ENCODE results near the gene CYP1B1.
"Not testable (repeated sequence)": the region's sequence is repeated elsewhere in the genome, so short reads cannot be mapped to it uniquely, and the experiment has no call there.

Gene CYP1B1

DNA sequence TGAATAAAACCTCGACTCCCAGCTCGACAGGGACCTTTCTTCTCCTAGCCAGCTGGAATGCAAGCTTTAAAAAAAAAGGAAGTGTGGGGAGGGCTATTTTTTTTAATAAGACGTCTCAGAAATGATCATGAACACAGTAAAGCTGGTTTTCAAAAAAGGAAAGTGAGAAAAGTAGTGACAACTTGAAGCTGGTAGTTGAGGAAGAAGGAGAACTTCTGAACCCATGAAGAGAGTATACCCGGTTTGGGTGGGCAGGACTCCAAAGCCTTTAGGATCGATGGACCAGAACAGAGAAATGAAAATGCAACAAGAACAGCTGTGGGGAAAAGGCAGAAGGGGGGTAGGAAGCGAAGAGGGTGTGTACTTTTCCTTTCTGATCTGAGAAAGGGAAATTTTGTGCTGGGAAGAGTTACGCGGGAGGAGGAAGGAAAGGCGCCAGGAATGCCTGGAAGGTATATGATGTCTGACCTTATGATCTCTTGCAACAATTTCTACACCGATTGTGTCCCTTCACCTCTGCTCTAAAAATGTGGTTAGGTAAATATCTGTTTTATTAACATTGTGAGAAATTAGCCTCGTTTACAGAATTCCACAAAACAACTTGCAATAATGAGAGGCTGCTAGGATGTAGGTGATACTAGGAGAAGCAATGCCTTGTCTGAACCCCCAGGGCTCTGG, 22.6 kb upstream of the CYP1B1 start:
- no peak for DNase-seq

DNA sequence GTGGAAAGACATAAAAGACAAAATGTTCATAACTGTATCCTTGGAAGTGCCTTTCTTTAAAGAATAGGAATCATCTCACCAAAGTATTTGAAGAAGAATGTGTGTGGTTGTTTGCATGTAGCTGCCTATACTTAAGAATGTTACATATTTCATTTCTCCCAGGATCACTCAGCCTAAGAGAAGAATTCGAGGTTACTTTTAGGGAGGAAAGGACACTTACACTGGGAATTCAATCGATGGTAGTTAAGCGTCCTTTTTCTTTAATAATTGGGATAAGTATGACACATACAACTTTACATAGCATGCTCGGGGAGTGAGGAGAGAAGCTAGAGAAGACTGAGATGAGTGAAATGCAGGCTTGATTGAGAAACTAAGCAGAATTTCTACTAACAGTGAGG, 22.0 kb upstream of the CYP1B1 start:
- no peak for DNase-seq

DNA sequence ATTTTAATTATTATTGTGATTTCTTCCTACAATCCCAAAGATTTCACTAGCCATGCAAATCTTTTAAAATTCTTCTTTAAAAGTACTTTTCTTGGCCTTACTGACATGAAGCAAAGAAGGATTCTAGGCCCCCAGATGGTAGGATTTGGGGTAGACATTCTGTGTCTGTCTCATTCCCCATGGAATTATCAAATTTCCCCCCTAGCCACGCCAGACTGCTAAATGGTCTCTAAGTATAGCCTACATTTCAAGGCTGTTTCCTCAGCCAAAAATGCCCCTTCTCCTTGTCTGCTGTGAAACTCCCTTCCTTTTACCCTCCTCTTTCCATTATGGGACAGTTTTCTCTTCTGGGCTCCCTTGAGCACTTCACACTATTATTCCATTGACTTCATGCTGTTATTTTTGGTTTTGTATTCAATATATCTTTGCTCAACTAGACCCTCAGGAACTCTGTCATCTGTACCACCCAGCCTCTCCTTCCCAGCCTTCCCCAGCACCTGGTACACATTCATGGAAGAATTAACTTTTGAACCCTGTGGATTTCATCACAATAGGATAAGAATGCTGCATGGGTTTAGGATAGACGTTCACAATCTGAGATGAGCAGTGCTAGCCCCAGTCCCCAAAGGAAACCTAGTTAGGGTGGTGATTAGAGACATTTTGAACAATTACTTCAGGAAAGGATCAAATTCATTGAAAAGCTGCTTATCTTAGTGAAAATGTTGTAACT, 21.5 kb upstream of the CYP1B1 start:
- DNase-seq = no peak

DNA sequence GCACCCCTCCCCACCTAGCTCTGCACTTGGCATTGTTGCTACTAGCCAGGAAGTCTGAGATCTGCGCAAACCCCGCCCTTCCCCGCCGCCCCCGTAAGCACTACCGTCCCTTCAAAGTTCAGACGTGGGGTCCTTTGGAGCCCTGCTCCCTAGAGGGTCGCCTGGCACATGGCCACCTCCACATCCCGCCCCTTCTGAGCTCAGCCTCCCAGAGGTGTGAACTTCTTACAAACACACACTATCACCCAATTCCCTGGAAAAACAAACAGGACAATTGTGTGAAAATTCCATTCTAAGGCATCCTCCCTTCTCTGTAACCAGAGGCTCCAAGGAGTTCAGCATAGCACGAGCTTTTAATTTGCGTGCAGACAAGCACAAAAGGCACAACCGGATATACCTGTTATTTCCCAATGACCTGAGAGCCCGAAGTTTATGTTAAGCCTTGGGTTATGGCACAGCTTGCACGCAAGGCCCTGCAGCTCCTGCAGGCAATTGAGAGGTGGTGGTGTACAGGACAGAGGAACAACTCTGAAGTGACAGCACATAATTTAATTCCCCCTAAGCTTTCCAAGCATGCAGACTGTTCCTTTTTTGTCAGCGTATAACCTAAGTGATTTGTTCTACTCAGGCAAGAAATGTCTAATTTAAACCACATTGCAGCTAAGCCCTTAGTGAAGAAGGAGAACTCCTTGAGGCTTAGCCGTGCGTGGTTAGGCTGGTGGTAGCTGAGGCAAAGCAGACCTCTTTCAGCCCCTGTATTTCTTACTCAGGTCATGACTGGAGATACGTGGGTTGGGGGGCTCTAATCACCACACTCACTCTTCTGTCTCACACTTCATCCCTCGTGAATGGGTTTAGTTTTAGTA, 20.3 kb upstream of the CYP1B1 start:
- DNase-seq = no peak

DNA sequence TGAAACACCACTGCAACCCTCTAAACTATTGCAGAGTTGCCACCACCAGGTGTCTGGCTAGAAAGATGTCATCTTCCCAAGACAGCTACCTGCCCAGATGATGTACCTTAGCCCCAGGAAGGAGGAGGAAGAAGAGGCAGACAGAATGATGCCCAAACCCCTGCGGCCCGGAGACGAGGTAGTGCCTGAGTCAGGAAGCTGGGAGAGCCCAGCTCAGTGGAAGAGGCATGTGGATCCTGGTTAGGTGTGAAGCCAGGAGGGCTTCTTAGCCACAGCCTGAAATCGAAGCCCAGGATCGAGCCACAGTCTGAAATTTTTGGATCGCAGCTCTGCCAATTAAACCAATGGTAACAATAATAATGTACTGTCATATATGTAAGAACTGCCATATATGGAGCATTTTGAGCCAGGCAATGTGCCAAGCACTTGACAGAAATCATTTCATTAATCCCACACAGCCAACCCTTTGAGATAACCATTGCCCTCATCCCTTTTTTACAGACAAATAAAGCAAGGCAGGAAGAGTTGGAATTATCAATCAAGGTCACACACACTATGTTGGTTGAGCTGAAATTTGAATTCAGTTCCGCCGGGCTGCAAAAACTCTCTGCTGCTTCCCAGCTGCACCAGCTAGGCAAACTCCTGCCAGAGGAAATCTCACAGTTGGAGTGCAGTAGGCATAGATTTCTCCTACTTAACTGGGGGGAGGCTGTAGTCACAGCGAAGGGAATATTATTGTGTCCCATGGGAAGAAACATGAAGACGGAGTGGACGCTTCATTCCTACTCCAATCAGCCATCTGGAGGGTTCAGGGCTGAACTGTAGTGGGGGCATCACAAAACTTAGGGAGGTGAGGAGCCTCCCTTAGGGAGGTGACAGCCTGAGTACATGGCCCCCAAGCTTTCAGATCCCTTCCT, 19.4 kb upstream of the CYP1B1 start:
- no peak for DNase-seq

DNA sequence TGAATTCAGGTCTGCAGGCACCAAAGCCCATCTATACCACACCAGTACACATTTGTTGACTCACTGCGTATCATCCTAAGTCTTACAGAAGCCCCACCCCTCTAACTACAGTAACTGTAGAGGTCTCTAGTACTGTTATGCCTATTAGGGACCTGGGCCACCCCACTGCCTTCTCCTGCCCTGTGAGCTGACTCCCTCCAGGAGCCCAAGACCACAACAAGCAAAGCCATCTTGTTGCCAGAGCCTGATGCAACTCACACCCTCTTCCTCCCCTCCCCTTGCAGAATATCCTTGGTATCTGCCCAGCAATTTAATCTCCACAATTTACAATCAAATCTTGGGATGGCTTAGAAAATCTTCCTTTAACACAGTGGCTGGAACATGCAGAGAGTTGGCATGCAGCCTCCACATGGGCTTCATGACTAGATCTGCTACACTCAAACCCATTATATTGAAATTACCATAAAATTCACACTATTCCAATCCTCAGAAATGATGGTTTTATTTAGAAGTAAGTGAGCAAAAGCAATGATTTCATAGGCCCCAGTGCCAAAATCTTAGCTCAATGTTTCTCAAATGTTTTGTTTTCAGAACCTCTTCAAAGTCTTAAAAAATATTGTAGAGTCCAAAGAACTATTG, 17.7 kb upstream of the CYP1B1 start:
- DNase-seq = no peak

DNA sequence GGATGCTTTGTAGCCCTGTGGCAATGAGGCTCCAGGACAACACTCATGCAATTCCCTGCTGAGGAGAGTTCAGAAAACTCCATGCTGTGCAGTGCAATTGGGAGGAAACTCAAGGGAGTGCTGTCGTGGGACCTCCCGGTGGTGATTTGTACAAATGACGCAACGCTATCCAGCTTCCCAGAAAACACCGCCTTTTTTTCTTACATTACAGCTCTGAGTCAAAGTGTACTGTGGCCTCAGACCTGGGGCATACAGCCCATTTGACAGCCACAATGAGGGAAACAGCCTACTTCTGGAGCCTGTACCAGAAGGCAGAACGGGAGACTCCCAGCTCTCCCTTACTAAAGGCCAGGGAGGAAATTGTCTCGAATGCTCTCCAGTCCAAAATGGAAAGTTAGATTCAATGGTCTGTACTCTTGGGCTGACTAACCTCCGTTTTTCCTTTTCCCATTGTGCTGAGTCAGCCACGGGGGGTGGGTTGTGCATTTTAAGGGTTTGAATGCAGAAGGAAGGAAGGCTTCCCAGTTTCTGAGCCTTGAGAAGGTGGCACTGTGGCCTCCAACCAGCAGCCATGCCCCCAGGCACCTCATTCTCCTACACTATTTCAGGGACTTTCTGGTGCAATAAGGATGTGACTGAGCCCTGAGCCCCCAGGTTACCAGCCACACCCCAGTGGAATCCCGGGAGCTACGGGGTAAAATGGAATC, 16.4 kb upstream of the CYP1B1 start:
- DNase-seq = no peak

DNA sequence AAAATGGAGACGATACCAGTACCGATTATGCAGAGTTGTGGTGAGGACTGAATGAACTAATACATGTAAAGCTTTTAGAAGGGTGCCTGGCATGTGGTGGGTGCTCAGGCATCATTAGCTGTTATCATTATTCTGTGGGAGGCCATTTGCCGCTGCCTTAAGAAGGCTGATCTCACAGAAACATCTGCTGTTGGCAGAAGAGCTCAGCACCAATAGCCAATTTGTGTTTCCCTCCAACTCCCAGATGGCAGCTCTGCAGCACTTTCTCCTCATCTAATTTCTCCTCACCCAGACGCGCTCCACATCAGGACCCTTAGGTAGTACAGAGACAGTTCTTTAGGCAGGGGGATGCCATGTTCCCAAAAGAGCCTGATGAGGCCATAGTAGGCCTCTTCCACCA, 15.8 kb upstream of the CYP1B1 start:
- no peak for DNase-seq

DNA sequence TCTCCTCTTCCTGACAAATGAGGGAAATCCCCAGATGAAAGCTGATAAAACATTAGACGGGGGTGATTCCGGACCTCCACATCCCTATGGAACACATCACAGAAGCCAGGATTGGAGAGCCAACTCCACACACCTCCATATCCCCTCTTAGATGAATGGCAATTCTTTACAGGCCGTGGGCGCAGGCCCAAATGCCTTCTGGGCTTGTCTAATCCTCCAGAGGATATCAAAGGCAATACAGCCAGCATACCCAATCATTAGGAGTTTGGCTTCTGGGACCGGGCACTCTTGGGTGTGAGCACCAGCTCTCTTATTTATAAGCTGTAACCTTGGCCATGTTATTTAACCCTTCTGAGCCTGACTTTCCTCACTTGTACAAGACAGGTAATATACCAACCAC, 15.0 kb upstream of the CYP1B1 start:
- DNase-seq = no peak

DNA sequence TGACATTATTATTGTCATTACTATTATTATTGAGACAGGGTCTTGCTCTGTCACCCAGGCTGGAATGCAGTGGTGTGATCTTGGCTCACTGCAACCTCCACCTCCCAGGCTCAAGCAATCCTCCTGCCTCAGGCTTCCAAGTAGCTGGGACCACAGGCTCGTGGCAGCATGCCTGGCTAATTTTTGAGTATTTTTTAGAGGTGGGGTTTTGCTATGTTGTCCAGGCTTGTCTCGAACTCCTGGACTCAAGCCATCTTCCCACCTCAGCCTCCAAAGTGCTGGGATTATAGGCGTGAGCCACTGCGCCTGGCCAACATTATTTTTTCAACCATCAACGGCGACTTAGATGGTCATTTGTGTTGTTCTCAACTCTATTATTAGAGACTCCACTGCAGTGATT, 14.3 kb upstream of the CYP1B1 start:
- DNase-seq = not testable (repeated sequence)

DNA sequence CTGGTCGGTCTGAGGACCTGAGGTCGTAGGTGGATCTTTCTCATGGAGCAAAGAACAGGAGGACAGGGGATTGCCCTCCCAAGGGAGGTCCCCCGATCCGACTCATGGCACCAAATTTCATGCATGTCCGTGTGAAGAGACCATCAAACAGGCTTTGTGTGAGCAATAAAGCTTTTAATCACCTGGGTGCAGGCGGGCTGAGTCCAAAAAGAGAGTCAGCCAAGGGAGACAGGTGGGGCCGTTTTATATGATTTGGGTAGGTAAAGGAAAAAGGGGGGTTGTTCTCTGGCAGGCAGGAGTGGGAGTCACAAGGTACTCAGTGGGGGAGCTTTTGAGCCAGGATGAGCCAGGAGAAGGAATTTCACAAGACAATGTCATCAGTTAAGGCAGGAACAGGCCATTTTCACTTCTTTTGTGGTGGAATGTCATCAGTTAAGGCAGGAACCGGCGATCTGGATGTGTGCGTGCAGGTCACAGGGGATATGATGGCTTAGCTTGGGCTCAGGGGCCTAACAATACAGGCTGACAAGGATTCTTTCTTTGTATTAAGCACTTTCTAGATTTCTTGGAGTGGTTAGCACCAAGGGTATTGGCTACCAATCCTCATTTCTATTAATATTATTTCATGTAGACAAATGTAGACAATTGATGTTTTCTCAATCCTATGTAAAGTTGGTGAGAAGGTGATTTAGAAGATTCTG, 10.2 kb upstream of the CYP1B1 start:
- not testable (repeated sequence) for DNase-seq

DNA sequence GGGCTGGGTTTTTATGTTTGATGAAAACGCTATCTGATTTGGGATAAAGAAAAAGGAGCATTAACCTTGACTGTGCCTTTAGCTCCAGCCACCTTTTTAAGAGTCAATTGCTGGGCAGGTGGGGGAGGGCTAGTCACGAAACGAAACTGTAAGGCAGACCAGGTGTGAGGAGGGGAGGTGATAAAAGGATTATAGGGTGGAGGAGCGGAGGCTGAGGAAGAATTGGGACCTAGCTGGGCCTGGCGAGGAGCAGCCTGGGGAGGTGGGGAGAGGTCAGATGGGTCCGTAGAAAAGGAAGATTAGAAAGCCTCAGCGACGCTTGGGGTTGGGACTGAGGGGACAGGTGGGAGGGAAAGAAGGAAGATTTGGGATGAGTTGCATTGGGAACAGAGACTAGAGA, 8.6 kb upstream of the CYP1B1 start:
- not testable (repeated sequence) for DNase-seq

DNA sequence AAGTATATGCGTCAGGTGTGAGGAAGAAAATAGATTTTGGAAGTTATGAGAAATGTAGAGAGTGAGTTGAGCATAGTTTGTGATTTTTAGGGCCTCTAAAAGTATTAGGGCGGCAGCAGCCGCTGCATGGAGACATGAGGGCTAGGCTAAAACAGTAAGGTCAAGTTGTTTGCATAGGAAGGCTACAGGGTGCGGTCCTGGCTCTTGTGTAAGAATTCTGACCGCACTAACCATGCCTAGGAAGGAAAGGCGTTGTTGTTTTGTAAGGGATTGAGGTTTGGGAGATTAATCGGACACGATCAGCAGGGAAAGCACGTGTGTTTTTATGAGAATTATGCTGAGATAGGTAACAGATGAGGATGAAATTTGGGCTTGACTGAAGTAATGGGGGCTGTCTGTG, 6.8 kb upstream of the CYP1B1 start:
- not testable (repeated sequence) for DNase-seq

DNA sequence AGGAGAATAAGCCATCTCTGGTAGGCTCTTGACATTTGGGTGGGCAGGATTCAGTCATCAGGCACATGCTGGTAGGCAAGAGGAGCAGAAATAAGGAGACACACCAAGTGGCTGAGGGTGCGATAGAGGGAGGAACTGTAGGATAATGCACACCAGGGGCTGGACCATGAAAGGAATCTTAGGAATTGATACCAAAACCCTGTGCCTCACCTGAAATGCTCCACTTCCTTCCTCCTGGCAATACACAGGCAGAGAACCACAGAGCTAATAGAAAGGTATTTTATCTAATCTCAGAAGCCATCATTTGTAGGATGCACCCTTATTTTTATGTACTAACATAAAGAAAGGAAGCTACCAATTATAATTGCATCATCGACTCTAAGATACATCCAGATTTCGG, 4.4 kb upstream of the CYP1B1 start:
- DNase-seq = no peak

DNA sequence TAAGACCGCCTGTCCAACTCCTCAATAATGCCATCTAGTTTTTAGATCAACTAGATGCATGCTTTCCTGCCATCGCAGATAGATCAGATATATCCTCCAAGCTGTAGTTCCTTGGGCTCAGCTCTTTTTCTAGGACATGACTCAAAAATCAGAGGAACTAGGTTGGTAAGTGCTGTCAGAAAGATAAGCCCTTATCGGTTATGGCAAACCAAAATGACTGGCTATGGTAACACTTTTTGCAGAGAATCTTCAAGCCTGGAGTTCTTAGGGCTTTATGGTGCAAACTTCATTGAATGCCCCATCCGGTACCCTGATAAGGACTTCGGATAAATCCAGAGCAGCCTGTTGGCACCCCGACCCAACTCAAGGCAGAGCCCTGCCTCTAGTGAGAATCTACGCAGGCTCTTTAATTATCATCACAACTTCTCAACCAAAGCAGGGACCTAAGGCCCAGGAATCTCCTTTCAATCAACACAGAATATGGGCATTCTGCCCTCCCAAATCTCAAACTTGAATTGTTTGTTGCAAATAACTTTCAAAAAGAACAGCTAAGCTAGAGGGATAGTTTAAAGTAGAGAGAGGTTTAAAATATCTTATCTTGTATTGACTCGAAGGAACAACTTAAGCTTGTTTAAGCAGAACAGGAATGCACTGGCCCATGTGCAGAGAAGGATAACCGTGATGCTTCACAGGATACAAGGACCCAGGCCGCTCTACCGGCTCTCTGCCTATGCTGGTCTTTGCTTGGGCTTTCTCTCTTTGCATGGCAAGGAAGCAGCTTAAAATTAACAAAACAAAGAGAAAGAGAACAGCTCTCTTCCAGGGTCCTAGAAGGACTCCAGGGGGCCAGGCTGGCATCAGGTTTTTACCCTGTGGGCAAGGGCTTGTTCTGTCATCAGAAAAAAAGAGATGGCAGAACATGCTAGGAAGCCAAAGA, 3.4 kb upstream of the CYP1B1 start:
- DNase-seq = no peak

DNA sequence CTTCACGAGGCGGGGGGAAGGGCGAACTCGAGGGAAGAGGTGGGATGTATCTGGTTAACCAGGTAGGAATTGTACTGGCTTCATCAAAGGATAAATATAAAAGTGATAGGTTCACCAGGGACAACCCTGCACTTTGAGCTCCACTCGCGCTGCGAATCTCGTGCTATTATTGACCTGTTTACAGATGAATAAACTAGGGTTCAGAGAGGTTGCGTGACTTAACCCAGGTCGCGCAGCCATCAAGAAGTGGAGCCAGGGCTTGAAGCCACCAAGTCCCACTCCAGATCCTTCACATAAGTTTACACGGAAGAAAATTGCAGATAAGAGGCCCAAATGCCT, 1.4 kb upstream of the CYP1B1 start:
- DNase-seq = no peak

DNA sequence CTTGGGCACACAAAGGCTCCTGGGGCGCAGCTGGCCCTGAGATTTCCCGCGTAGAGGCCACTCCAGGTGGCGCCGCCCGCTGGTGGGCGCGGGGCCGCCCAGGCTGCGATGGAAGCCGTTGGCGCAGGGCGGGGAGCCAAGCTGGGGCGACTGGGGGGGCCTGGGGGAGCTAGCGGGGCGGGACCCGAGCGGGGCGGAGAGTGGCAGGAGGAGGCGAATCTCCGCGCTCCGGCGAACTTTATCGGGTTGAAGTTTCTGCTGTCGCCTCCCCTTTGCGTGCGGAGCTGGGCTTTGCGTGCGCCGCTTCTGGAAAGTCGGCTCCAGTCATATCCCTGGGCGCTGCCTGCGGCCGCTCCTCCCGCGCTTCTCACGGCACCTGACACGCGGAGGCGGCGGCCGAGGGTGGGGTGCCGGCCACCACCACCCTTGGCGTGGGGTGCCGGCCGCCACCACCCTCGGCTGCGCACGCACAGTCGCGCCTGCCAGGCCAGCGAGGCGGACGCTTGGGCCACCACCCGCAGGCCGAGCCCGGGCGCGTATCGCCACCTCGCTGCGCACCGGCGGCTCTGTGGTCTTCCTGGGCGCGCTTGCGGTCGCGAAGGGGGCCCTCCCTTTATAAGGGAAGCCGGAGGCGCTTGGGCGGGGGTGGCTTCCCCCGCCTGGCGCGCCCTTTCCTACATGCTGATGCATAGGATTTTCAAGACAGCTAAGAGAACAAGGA, 919 bp upstream of the CYP1B1 start:
- DNase-seq = peak; percentile 28

DNA sequence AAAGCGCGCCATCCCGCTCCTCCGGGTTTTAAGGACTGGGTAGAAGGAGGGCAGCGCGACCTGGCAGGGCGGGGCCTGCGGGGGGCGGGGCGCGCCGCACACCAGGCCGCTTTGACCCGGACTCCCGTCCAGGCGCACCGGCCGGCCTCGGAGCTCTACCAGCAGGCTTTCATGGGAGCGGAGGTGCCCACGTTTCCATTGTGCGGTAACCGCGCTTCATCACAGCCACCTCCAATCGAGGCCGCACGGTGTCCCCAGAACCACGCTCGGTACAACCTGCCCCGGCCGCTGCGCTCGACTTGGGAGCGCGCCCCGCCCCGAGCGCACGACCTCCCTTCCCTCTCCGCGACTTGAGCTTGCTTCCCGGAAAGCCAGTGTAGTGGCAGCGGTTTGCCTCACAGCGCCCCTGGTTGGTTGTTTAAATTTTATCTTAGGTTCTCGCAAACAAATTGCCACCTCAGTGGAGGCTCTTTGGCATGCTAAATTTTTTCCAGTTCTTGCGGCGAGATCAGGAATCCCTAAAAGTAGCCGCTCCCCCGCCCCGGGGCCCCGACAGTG, 280 bp upstream of the CYP1B1 start:
- no peak for DNase-seq
